GM23248 (cell line): ENCODE measurements around the gene ALDH6A1.

Experiments
- EZH2 ChIP-seq: fragments of 200-600 bp; sonication (generic); IDR thresholded peaks from 2 replicates; pipeline ENCODE4 v1.6.1; 2018; ENCODE audit warnings: antibody characterized with exemption, mild to moderate bottlenecking; ENCODE audit not compliant: insufficient read depth, poor library complexity, severe bottlenecking
- EZH2phosphoT487 ChIP-seq: fragments of 200-600 bp; sonication (generic); IDR thresholded peaks from 2 replicates; pipeline ENCODE4 v1.6.1; 2018; ENCODE audit warnings: antibody characterized with exemption, moderate library complexity, mild to moderate bottlenecking, low read depth; ENCODE audit not compliant: insufficient read depth

DNA sequence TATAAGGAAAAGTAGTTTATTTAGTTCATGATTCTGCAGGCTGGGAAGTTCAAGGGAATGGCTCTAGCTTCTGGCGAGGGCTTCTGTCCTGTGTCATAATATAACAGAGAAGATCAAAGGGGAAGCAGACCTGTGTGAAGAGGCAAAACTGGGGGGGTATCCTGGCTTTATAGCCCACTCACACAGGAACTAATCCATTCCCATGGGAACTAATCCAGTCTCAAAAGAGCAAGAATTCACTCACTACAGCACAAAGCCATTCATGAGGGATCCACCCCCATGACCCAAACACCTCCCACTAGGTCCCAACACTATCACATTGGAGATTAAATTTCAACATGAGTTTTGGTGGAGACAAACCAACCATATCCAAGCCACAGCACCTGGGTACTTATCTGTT lies 6.9 kb downstream of the ALDH6A1 start:
- no peak for TF ChIP-seq EZH2phosphoT487
- TF ChIP-seq EZH2, result no peak
